Tibial artery (tissue), 4 donors: ENCODE data around the gene ISL2.

Experiments used
- DNase-seq, 2 donors: peaks; one replicate each; pipeline ENCODE4 v3.0.0-alpha.2; 2019
- H3K27ac ChIP-seq, 2 donors: fragments of 200-600 bp; sonication (generic) in 1 of 2; 1 replicate in 1 of 2; 2 replicates in 1 of 2; pipeline ENCODE4 v1.5.1; 2018 to 2019; ENCODE audit warnings: mild to moderate bottlenecking in 1 of 2
- H3K27me3 ChIP-seq, 2 donors: fragments of 200-600 bp; sonication (generic) in 1 of 2; one replicate each; pipeline versions ENCODE4 v1.5.1 to v1.6.0; 2016 to 2019
- H3K36me3 ChIP-seq, 3 donors: fragments of 200-600 bp; sonication (generic) in 2 of 3; one replicate each; pipeline ENCODE4 v1.5.1; 2016 to 2019; ENCODE audit warnings: mild to moderate bottlenecking in 2 of 3
- H3K4me1 ChIP-seq, 4 donors: fragments of 200-600 bp; sonication (generic) in 2 of 4; 1 replicate in 3 of 4; 2 replicates in 1 of 4; pipeline ENCODE4 v1.5.1; 2016 to 2019
- H3K4me3 ChIP-seq, 2 donors: fragments of 200-600 bp; sonication (generic) in 1 of 2; 1 replicate in 1 of 2; 2 replicates in 1 of 2; pipeline ENCODE4 v1.5.1; 2018 to 2019; ENCODE audit warnings: mild to moderate bottlenecking in 2 of 2
- H3K9me3 ChIP-seq, 3 donors: fragments of 200-600 bp; sonication (generic) in 1 of 3; one replicate each; pipeline ENCODE4 v1.5.1; 2016 to 2019
- CTCF ChIP-seq, 2 experiments: fragments of 200-600 bp in 1 of 2; fragments of 450-650 bp in 1 of 2; IDR thresholded peaks; one replicate each; pipeline ENCODE4 v1.5.1; 2017 to 2019; ENCODE audit warnings: antibody characterized with exemption in 2 of 2, mild to moderate bottlenecking in 1 of 2, moderate library complexity in 1 of 2
- intact Hi-C: fragments of 100-400 bp; cut with DNase I; formaldehyde crosslinking; loops from one replicate; pipeline ENCODE4 v1.15.0; 2023; ENCODE audit warnings: low total_unique reads

The ISL2 gene

GRCh38 chr15:76345583-76345879 is 9.0 kb downstream of the ISL2 start:
- Histone ChIP-seq H3K4me3 (no peak overlapping the region), H3K36me3 (peaks cover 0 to 8% (median 0%) of the 10 kb centered on the region in 3 donors), H3K4me1 (peaks cover 2 to 48% (median 41%) of the 10 kb centered on the region in 4 donors), H3K27ac (no peak overlapping the region), H3K9me3 (no peaks in the 10 kb centered on the region), H3K27me3 (peaks cover 24 to 85% of the 10 kb centered on the region in 2 donors)
- intact Hi-C loops: no loop called here
- no peak for DNase-seq
- TF ChIP-seq CTCF (IDR thresholded peaks at IDR 0.05): no peak

- DNase-seq: no peak
- no peak for TF ChIP-seq CTCF (IDR thresholded peaks at IDR 0.05)
- H3K27ac ChIP-seq: no peak overlapping the region
- peaks cover 0 to 43% (median 35%) of the 10 kb centered on the region in 4 donors for H3K4me1 ChIP-seq
- peak overlapping the region; percentile 5 to 41 for H3K4me3 ChIP-seq
- H3K9me3 ChIP-seq: no peaks in the 10 kb centered on the region
- peaks cover 0 to 9% (median 0%) of the 10 kb centered on the region in 3 donors for H3K36me3 ChIP-seq
- intact Hi-C loops: no loop called here
- peaks cover 22 to 79% of the 10 kb centered on the region in 2 donors for H3K27me3 ChIP-seq
Observed at GRCh38 chr15:76345880-76346668, 9.5 kb downstream of the ISL2 start.

GRCh38 chr15:76346669-76347481 is 10.3 kb downstream of the ISL2 start:
- Histone ChIP-seq H3K4me1 (peaks cover 0 to 35% (median 27%) of the 10 kb centered on the region in 4 donors), H3K27me3 (peaks cover 22 to 71% of the 10 kb centered on the region in 2 donors), H3K27ac (no peak overlapping the region), H3K36me3 (peaks cover 0 to 9% (median 0%) of the 10 kb centered on the region in 3 donors), H3K4me3 (peak overlapping the region; percentile 5 to 41), H3K9me3 (no peaks in the 10 kb centered on the region)
- no peak for TF ChIP-seq CTCF (IDR thresholded peaks at IDR 0.05)
- DNase-seq: no peak
- intact Hi-C loops: no loop called here

- Histone ChIP-seq H3K36me3 (peaks cover 0 to 9% (median 0%) of the 10 kb centered on the region in 3 donors), H3K9me3 (no peaks in the 10 kb centered on the region), H3K4me1 (peaks cover 0 to 28% (median 20%) of the 10 kb centered on the region in 4 donors), H3K27ac (no peak overlapping the region), H3K27me3 (peaks cover 21 to 64% of the 10 kb centered on the region in 2 donors), H3K4me3 (peak overlapping the region in 1 of 2 donors; percentile 41)
- intact Hi-C loops: no loop called here
- DNase-seq: no peak
- TF ChIP-seq CTCF (IDR thresholded peaks at IDR 0.05): no peak
Observed at GRCh38 chr15:76347482-76348055, 11.0 kb downstream of the ISL2 start.

GRCh38 chr15:76349301-76350070 is 12.9 kb downstream of the ISL2 start:
- TF ChIP-seq CTCF (IDR thresholded peaks at IDR 0.05): no peak
- Histone ChIP-seq H3K27me3 (peaks cover 9 to 45% of the 10 kb centered on the region in 2 donors), H3K4me3 (no peak overlapping the region), H3K27ac (no peak overlapping the region), H3K9me3 (no peaks in the 10 kb centered on the region), H3K4me1 (peaks cover 0 to 18% (median 16%) of the 10 kb centered on the region in 4 donors), H3K36me3 (peaks cover 0 to 16% (median 6%) of the 10 kb centered on the region in 3 donors)
- intact Hi-C loops: no loop called here
- no peak for DNase-seq
